ENCODE data around the gene RNF14. TPM values are rescaled to one million over a fixed set of nuclear protein-coding genes. Genes with fewer than 3 reads are reported as not detected.

RNF14 gene
- total and polyA plus RNA-seq, 9 of the 15 experiments (the other 6 are each of a cell fraction or from before 2014, with no cell fraction given): 36.3 to 140 (median 75.1) TPM

- peak; percentile 87 for FAIRE-seq
- no peak overlapping the region for H3K4me3 ChIP-seq
- TF ChIP-seq ZNF384 (IDR thresholded peaks at IDR 0.05; ENCODE audit: low read depth, low read length): no peak
- no peak for TF ChIP-seq POLR3G (IDR thresholded peaks at IDR 0.05; ENCODE audit: extremely low read depth, insufficient read length, insufficient replicate concordance)
- no peak for TF ChIP-seq SP1 (CRISPR knock-in tag; IDR thresholded peaks at IDR 0.05)
- TF ChIP-seq ARID3A (IDR thresholded peaks at IDR 0.05; ENCODE audit: borderline replicate concordance, low read depth, low read length): no peak
- TF ChIP-seq, protein P1, sequence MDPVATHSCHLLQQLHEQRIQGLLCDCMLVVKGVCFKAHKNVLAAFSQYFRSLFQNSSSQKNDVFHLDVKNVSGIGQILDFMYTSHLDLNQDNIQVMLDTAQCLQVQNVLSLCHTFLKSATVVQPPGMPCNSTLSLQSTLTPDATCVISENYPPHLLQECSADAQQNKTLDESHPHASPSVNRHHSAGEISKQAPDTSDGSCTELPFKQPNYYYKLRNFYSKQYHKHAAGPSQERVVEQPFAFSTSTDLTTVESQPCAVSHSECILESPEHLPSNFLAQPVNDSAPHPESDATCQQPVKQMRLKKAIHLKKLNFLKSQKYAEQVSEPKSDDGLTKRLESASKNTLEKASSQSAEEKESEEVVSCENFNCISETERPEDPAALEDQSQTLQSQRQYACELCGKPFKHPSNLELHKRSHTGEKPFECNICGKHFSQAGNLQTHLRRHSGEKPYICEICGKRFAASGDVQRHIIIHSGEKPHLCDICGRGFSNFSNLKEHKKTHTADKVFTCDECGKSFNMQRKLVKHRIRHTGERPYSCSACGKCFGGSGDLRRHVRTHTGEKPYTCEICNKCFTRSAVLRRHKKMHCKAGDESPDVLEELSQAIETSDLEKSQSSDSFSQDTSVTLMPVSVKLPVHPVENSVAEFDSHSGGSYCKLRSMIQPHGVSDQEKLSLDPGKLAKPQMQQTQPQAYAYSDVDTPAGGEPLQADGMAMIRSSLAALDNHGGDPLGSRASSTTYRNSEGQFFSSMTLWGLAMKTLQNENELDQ (CRISPR knock-in tag; IDR thresholded peaks at IDR 0.05; ENCODE audit: borderline replicate concordance): no peak
- TF ChIP-seq STAG1 (CRISPR knock-in tag; IDR thresholded peaks at IDR 0.05; ENCODE audit: borderline replicate concordance): no peak
- no peak for TF ChIP-seq ZFP36 (IDR thresholded peaks at IDR 0.05; ENCODE audit: low read depth, low read length, partially characterized antibody)
- no peak for TF ChIP-seq CAMTA2 (CRISPR knock-in tag; conservative IDR thresholded peaks at IDR 0.05)
- TF ChIP-seq, protein P2, sequence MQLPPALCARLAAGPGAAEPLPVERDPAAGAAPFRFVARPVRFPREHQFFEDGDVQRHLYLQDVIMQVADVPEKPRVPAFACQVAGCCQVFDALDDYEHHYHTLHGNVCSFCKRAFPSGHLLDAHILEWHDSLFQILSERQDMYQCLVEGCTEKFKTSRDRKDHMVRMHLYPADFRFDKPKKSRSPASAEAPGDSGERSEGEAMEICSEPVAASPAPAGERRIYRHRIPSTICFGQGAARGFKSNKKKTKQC (CRISPR knock-in tag; IDR thresholded peaks at IDR 0.05): no peak
- TF ChIP-seq, protein P3, sequence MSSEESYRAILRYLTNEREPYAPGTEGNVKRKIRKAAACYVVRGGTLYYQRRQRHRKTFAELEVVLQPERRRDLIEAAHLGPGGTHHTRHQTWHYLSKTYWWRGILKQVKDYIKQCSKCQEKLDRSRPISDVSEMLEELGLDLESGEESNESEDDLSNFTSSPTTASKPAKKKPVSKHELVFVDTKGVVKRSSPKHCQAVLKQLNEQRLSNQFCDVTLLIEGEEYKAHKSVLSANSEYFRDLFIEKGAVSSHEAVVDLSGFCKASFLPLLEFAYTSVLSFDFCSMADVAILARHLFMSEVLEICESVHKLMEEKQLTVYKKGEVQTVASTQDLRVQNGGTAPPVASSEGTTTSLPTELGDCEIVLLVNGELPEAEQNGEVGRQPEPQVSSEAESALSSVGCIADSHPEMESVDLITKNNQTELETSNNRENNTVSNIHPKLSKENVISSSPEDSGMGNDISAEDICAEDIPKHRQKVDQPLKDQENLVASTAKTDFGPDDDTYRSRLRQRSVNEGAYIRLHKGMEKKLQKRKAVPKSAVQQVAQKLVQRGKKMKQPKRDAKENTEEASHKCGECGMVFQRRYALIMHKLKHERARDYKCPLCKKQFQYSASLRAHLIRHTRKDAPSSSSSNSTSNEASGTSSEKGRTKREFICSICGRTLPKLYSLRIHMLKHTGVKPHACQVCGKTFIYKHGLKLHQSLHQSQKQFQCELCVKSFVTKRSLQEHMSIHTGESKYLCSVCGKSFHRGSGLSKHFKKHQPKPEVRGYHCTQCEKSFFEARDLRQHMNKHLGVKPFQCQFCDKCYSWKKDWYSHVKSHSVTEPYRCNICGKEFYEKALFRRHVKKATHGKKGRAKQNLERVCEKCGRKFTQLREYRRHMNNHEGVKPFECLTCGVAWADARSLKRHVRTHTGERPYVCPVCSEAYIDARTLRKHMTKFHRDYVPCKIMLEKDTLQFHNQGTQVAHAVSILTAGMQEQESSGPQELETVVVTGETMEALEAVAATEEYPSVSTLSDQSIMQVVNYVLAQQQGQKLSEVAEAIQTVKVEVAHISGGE (CRISPR knock-in tag; IDR thresholded peaks at IDR 0.05): no peak
- TF ChIP-seq ZKSCAN8 (CRISPR knock-in tag; IDR thresholded peaks at IDR 0.05): no peak
- TF ChIP-seq GTF2A2 (tag; IDR thresholded peaks at IDR 0.05): no peak
These were observed 23.6 kb downstream of the RNF14 start for GRCh38 chr5:141992349-141992963.

More at GRCh38 chr5:141992349-141992963, 23.6 kb downstream of the RNF14 start:
- H2AFZ ChIP-seq (ENCODE audit: low read depth, low read length): no peak overlapping the region
- peaks cover 62% of the 10 kb centered on the region for H3K36me3 ChIP-seq (ENCODE audit: control insufficient read depth, insufficient read depth, low read length)
- POLR2A ChIA-PET: interaction anchor here (0.7 to 3.5 kb wide), 4 partner anchors 16 to 715 kb away, joined by 3 to 16 read pairs (median 8); partner anchors contain the start of gene RNF14
- intact Hi-C loops (cut with micrococcal nuclease) (loop anchor here (1.0 kb wide), 1 partner anchor 152 kb away; no protein-coding TSS in a partner anchor), in situ Hi-C loops (cut with MboI) (no loop called here)
- ATAC-seq (peak; percentile 91), DNase-seq (ENCODE audit: extremely low read depth in 1 of 4, low spot score in 3 of 4) (peak; percentile 55 to 79 (median 58))
- no peaks in the 10 kb centered on the region for H3K27me3 ChIP-seq (ENCODE audit: control insufficient read depth in 2 of 2, insufficient read depth in 2 of 2, low read length in 2 of 2)
- 28% methylated on average over 2 of the region's 2 CpGs for WGBS (ENCODE audit: insufficient coverage, low coverage, missing lambda C conversion rate)
- H3K9ac ChIP-seq (ENCODE audit: insufficient read depth in 1 of 2, low read depth in 2 of 2, low read length in 2 of 2): no peak overlapping the region
- no peaks in the 10 kb centered on the region for H3K4me1 ChIP-seq (replicated peaks in 1 of 2; ENCODE audit: control insufficient read depth in 2 of 2, insufficient read depth in 2 of 2, low read length in 2 of 2)
- no TSS peak for BruUV-seq (replicated peaks)
- H3K4me2 ChIP-seq (ENCODE audit: insufficient read depth, low read length): no peak overlapping the region
- H3K9me3 ChIP-seq (replicated peaks; ENCODE audit: control insufficient read depth, insufficient read depth, low read depth, low read length): no peaks in the 10 kb centered on the region
- H4K20me1 ChIP-seq (replicated peaks; ENCODE audit: control insufficient read depth, insufficient read depth, low read length): no peaks in the 10 kb centered on the region
- CTCF ChIA-PET (ENCODE audit: low intra/inter-chr PET ratio): interaction anchor here (0.6 to 3.1 kb wide), 4 partner anchors 67 to 705 kb away, joined by 3 to 39 read pairs (median 8); no protein-coding TSS in a partner anchor
- no peaks in the 10 kb centered on the region for H3K79me2 ChIP-seq (ENCODE audit: control insufficient read depth, insufficient read depth, low read length)
- no peaks in the 10 kb centered on the region for H3K9me1 ChIP-seq (ENCODE audit: control insufficient read depth, insufficient read depth, low read length)
- H3K27ac ChIP-seq (ENCODE audit: extremely low read depth, low read depth, low read length): no peak overlapping the region

Data from K562 (cell line).